ENCODE results near the gene LRRC17. TPM values are rescaled to one million over a fixed set of nuclear protein-coding genes. Genes with fewer than 3 reads are reported as not detected.
A peak's percentile ranks its signal among the peaks of the same experiment; 100 is the strongest.
"Not testable (repeated sequence)": the region's sequence is repeated elsewhere in the genome, so short reads cannot be mapped to it uniquely, and the experiment has no call there.

Gene LRRC17
- total RNA-seq, 1 donor from 2014 or later, result 32.0 TPM

DNA sequence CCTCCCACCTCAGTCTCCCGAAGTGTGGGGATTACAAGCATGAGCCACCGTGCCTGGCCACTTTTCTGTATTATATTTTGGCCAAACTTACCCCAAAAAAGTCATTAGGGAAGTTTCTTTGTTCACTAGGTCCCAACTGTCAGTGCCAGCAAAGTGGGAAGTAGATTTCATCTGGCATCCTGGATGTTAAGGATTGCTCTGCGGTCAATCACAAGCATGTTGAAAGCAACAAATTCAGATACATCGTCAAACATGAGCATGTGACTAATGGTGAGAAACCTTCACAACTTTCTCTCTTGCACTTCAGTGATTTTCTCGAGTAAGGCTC is 14.3 kb upstream of the LRRC17 start:
- Mint-ChIP-seq H3K36me3 (ENCODE audit: low read depth) (no peaks in the 10 kb centered on the region), H3K4me1 (ENCODE audit: low read depth) (peaks cover 41% of the 10 kb centered on the region), H3K9me3 (ENCODE audit: low read depth) (peaks cover 6% of the 10 kb centered on the region), H3K27ac (ENCODE audit: unreplicated experiment) (no peak overlapping the region), H3K27me3 (ENCODE audit: low read depth) (no peaks in the 10 kb centered on the region), H3K4me3 (ENCODE audit: unreplicated experiment) (no peak overlapping the region)
- TF ChIP-seq, protein P1, sequence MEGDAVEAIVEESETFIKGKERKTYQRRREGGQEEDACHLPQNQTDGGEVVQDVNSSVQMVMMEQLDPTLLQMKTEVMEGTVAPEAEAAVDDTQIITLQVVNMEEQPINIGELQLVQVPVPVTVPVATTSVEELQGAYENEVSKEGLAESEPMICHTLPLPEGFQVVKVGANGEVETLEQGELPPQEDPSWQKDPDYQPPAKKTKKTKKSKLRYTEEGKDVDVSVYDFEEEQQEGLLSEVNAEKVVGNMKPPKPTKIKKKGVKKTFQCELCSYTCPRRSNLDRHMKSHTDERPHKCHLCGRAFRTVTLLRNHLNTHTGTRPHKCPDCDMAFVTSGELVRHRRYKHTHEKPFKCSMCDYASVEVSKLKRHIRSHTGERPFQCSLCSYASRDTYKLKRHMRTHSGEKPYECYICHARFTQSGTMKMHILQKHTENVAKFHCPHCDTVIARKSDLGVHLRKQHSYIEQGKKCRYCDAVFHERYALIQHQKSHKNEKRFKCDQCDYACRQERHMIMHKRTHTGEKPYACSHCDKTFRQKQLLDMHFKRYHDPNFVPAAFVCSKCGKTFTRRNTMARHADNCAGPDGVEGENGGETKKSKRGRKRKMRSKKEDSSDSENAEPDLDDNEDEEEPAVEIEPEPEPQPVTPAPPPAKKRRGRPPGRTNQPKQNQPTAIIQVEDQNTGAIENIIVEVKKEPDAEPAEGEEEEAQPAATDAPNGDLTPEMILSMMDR (IDR thresholded peaks at IDR 0.05), result no peak
- no peak for DNase-seq (ENCODE audit: low spot score)

DNA sequence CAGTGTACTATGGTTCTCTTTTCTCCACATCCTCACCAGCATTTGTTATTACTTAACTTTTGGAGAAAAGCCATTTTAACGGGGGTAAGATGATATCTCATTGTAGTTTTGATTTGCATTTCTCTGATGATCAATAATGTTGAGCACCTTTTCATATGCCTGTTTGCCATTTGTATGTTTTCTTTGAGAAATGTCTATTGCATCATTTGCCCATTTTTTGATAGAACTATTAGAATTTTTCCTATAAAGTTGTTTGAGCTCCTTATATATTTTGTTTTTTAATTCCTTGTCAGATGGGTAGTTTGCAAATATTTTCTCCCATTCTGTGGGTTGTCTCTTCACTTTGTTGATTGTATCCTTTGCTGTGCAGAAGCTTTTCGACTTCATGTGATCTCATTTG is 10.7 kb upstream of the LRRC17 start:
- peaks cover 18% of the 10 kb centered on the region for H3K9me3 Mint-ChIP-seq (ENCODE audit: low read depth)
- not testable (repeated sequence) for H3K4me3 Mint-ChIP-seq (ENCODE audit: unreplicated experiment); H3K27me3 Mint-ChIP-seq (ENCODE audit: low read depth); H3K36me3 Mint-ChIP-seq (ENCODE audit: low read depth); H3K27ac Mint-ChIP-seq (ENCODE audit: unreplicated experiment); DNase-seq (ENCODE audit: low spot score); H3K4me1 Mint-ChIP-seq (ENCODE audit: low read depth)

DNA sequence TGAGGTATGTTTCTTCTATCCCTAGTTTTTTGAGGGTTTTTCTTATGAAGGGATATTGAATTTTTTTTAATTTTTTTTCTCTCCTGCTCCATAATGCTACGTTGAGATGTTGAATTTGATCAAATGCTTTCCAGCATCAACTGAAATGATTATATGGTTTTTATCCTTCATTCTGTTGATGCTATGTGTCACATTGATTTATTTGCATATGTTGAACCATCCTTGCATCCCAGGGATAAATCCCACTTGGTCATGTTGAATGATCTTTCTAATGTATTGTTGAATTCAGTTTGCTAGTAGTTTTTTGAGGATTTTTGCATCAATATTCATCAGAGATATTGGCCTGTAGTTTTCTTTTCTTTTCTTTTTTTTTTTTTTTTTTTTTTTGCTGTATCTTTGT is 9.2 kb upstream of the LRRC17 start:
- H3K27ac Mint-ChIP-seq (ENCODE audit: unreplicated experiment); H3K36me3 Mint-ChIP-seq (ENCODE audit: low read depth); H3K27me3 Mint-ChIP-seq (ENCODE audit: low read depth); H3K4me1 Mint-ChIP-seq (ENCODE audit: low read depth); H3K4me3 Mint-ChIP-seq (ENCODE audit: unreplicated experiment); DNase-seq (ENCODE audit: low spot score): not testable (repeated sequence)
- H3K9me3 Mint-ChIP-seq (ENCODE audit: low read depth), result peaks cover 18% of the 10 kb centered on the region

DNA sequence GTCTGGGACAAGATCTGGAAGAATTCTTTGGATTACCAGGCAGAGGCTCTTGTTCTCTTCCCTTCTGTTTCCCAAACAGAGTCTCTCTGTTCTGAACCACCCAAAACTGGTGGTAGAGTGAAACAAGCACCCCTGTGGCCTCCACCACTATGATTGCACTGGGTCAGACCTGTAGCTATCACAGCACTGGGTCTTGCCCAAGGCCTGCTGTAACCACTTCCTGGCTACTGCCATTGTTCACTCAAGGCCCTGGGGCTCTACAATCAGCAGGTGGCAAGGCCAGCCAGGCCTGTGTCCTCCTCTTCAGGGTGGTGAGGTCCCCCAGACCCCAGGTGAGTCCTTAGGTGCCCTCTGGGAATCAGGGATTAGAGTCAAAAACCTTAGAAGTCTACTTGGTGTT is 4.1 kb upstream of the LRRC17 start:
- H3K4me3 Mint-ChIP-seq (ENCODE audit: unreplicated experiment), result no peak overlapping the region
- H3K9me3 Mint-ChIP-seq (ENCODE audit: low read depth), result peaks cover 11% of the 10 kb centered on the region
- TF ChIP-seq, protein P1 (IDR thresholded peaks at IDR 0.05), result no peak
- peaks cover 7% of the 10 kb centered on the region for H3K36me3 Mint-ChIP-seq (ENCODE audit: low read depth)
- H3K4me1 Mint-ChIP-seq (ENCODE audit: low read depth), result peaks cover 17% of the 10 kb centered on the region
- H3K27ac Mint-ChIP-seq (ENCODE audit: unreplicated experiment), result no peak overlapping the region
- H3K27me3 Mint-ChIP-seq (ENCODE audit: low read depth), result no peaks in the 10 kb centered on the region
- no peak for DNase-seq (ENCODE audit: low spot score)

DNA sequence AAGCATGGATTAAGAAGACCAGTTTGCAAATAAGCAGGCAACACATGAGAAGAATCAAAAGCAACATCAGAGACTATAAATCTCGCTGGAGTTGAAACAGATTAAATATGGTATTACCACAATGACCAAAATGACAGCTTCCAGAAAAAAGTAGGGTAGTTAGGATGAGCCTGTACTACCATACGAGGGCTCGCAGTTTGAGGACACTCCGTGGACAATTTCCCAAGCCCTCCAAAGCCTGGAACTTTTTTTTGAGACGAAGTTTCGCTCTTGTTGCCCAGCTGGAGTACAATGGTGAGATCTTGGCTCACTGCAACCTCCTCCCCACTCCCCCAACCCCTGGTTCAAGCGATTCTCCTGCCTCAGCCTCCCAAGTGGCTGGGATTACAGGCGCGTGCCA is 1.0 kb downstream of the LRRC17 start:
- Mint-ChIP-seq H3K27me3 (ENCODE audit: low read depth) (no peaks in the 10 kb centered on the region), H3K27ac (ENCODE audit: unreplicated experiment) (peak overlapping the region; percentile 91), H3K9me3 (ENCODE audit: low read depth) (no peaks in the 10 kb centered on the region), H3K4me1 (ENCODE audit: low read depth) (peaks cover 50% of the 10 kb centered on the region), H3K36me3 (ENCODE audit: low read depth) (no peaks in the 10 kb centered on the region), H3K4me3 (ENCODE audit: unreplicated experiment) (peak overlapping the region; percentile 72)
- no peak for DNase-seq (ENCODE audit: low spot score)
- TF ChIP-seq, protein P1 (IDR thresholded peaks at IDR 0.05), result no peak

DNA sequence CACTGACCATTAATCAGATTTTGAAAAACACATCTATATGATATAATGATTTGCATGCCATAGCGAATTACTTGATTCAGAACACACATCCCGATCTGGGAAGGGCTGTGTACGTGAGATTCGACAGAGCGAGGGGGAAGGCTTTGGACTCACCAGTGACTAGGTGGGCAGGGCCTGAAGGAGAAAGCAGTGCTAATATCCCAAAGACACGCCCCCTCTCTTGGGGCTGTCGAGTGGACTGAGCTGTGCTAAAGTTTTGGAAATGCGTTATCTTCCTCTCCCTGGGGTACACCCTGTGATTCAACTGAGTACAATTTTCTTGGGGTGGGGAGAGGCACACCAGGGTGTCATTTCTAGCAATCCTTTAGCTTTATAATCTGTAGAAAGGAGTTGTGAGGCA is 1.8 kb downstream of the LRRC17 start:
- H3K4me3 Mint-ChIP-seq (ENCODE audit: unreplicated experiment), result peak overlapping the region; percentile 72
- H3K9me3 Mint-ChIP-seq (ENCODE audit: low read depth), result no peaks in the 10 kb centered on the region
- peak overlapping the region; percentile 45 for H3K27ac Mint-ChIP-seq (ENCODE audit: unreplicated experiment)
- no peak for DNase-seq (ENCODE audit: low spot score)
- peaks cover 55% of the 10 kb centered on the region for H3K4me1 Mint-ChIP-seq (ENCODE audit: low read depth)
- TF ChIP-seq, protein P1 (IDR thresholded peaks at IDR 0.05), result no peak
- H3K27me3 Mint-ChIP-seq (ENCODE audit: low read depth), result no peaks in the 10 kb centered on the region
- no peaks in the 10 kb centered on the region for H3K36me3 Mint-ChIP-seq (ENCODE audit: low read depth)
